Choroid plexus epithelial cell (primary cell): ENCODE results near the gene TPBGL.

ENCODE experiments used
- DNase-seq: peaks from one replicate; pipeline ENCODE4 v3.0.0-alpha.2; 2010; ENCODE audit warnings: low read depth
- H3K4me3 ChIP-seq: 2 replicates; pipeline ENCODE4 v1.5.1; 2011; ENCODE audit warnings: low read depth, mild to moderate bottlenecking, control low read depth, low read length, moderate library complexity
- TF ChIP-seq, protein P1 (sequence below): conservative IDR thresholded peaks from 2 replicates; pipeline ENCODE4 v1.5.1; 2011; ENCODE audit warnings: low read depth, mild to moderate bottlenecking, control low read depth, inconsistent platforms, low read length, moderate library complexity

The TPBGL gene

DNA sequence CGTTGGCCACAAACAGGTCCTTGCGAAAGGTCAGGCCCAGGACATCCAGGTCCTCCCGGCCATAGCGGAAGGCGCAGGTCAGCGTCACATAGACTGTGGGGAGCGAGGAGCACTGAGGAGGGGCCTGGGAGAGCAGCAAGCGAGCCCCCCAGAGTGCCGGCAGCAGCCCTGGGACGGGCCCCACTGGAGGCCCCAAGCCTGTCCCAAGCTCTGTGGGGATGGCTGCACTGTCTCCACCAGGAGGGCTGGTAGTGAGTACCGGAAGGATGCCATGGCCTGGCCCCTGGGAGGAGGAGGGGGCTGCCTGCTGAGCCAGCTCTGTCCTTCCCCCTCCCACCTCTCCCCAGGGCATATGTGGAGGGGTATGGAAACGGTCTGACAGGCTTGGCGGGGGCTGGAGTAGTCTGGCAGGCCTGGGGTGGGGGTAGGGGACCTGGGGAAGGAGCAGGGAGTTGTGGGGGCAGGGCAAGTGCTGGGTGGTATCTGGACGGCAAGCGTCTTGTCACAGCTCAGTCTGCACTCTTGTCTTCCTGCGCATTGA is 42.9 kb downstream of the TPBGL start:
- no peak for DNase-seq
- TF ChIP-seq, protein P1, sequence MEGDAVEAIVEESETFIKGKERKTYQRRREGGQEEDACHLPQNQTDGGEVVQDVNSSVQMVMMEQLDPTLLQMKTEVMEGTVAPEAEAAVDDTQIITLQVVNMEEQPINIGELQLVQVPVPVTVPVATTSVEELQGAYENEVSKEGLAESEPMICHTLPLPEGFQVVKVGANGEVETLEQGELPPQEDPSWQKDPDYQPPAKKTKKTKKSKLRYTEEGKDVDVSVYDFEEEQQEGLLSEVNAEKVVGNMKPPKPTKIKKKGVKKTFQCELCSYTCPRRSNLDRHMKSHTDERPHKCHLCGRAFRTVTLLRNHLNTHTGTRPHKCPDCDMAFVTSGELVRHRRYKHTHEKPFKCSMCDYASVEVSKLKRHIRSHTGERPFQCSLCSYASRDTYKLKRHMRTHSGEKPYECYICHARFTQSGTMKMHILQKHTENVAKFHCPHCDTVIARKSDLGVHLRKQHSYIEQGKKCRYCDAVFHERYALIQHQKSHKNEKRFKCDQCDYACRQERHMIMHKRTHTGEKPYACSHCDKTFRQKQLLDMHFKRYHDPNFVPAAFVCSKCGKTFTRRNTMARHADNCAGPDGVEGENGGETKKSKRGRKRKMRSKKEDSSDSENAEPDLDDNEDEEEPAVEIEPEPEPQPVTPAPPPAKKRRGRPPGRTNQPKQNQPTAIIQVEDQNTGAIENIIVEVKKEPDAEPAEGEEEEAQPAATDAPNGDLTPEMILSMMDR, result no peak
- H3K4me3 ChIP-seq, result no peak overlapping the region

DNA sequence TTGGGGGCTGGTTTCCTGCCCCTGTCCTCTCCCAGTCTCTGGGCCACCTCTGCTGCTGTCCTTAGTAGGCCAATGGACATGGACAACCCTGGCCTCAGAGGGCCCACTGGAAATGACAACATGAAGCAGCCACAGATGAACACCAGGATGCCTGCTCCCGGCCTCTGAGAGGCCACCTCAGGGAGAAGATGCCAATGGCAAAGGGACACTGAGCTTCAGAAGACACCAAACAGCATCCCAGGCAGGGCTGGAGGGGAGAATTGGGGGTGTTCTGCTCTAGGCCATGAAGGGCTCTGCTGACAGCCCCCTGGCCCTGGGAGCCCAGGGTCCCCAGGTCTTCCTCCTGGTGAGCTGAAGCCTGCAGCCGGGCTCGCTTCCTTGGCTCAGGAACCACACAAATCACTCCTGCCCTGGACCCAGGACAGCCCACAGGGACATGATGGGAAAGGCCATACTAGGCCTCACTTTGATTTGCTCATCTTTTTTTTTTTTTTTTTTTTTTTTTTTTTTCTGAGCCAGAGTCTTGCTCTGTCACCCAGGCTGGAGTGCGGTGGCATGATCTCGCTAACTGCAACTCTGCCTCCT is 45.3 kb downstream of the TPBGL start:
- TF ChIP-seq, protein P1, result no peak
- H3K4me3 ChIP-seq, result no peak overlapping the region
- no peak for DNase-seq

DNA sequence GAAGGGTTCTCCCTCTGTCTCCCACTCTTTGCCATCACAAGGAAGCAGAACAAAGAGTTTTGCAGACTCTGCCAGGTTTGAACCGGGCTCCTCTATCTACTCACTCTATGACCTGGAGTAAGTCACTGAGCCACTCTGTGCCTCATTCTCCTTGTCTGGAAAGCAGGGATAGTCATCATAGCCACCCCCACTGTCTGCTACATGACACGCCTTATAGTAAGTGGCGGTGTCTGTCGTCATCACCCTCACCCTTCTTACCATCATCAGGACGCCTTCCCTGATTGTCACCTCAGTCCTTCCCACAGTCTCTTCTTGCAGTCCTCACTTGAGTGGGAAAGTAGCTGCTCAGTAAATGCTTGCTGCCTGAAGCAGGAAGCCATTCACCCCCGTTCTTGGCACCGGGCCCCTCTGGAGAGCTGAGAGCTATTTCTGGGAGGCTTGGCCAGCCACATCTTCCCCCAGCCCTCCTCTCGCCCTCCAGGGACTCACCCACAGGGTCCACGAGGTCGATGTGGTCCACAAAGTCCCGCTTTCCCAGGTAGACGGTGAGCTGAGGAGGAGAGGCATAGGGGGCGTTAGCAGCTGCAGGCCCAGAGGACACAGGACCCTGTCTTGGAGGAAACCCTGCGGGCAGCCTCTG is 46.4 kb downstream of the TPBGL start:
- TF ChIP-seq, protein P1, result no peak
- DNase-seq, result no peak

DNA sequence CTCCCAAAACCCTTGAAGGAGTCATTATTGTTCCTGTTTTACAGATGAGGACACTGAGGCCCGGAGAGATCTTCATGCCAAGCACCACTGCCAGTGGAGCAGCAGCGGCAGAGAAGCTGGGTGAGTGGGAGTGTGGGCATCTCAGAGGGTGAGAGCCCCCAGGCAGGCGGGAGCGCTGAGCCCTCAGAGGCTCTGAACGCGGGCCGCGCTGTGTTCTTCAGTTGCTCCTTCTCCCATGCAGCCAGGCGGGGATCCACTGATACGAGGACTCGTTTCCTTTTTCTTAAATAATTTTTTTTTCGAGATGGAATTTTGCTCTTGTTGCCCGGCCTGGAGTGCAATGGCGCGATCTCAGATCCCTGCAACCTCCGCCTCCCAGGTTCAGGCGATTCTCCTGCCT is 47.0 kb downstream of the TPBGL start:
- TF ChIP-seq, protein P1, result no peak
- H3K4me3 ChIP-seq, result no peak overlapping the region
- no peak for DNase-seq

More for the DNA sequence above, 46.4 kb downstream of the TPBGL start:
- no peak overlapping the region for H3K4me3 ChIP-seq

DNA sequence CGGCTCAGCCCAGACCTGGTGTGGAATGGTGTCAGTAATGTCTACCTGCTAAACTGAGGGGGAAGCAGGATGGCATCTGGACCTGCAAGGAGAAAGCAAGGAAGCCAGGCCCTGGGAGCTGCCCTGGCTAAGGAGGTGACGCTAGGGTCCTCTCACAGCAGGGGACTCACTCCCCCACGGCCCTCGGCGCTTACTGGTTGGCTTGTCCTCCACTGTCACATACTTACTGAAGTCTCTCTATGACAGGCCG is 48.9 kb downstream of the TPBGL start:
- H3K4me3 ChIP-seq, result no peak overlapping the region
- TF ChIP-seq, protein P1, result no peak
- no peak for DNase-seq

DNA sequence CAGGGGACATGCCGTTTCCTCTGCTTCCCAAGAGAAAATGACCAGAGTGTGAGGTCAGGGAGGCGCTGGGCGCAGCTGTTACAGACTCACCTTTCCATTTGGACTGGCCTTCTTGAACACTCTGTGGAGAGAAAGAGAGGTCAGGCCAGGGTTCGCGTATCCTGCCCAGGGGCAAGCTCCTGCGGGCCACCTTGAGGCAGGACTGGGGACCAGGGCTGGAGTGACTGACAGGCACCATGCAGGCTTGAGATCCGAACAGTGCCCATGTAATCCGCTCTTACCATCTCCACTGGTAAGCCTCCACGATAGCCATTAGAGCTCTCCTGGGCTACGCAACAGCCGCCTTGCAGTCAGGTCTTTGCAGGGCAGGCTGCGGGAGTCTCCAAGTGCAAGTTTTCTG is 49.3 kb downstream of the TPBGL start:
- TF ChIP-seq, protein P1, result no peak
- no peak for DNase-seq
- H3K4me3 ChIP-seq, result no peak overlapping the region

DNA sequence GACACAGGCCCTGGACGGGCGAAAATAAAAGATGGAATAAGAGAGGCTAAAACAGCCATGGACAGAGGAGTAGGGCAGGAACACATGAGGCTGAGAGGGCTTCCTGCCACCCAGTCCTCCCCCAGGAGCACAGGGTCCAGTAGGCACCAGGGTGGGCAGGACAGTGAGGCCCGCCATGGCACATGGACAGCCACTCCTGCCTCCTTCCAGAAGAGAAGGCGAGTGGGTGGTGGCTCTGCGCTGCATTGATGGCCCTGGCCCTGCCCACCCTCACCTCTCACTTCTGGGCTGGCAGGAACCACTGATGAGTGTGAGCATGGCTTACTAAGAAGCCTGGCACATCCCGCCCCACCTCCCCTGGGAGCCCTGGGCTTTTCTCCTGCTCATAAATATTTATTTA is 51.2 kb downstream of the TPBGL start:
- no peak overlapping the region for H3K4me3 ChIP-seq
- TF ChIP-seq, protein P1, result no peak
- no peak for DNase-seq
